Stimulated activated CD4-positive, alpha-beta T cell treated with anti-CD3 and anti-CD28 coated beads, Interleukin-4, amount 100 ng/mL, for 1 hour (primary cell): ENCODE measurements around the gene UNC79.
"Not testable (repeated sequence)": the region's sequence is repeated elsewhere in the genome, so short reads cannot be mapped to it uniquely, and the experiment has no call there.

Experiments
- DNase-seq: peaks from one replicate; pipeline ENCODE4 v3.0.0-alpha.2; 2020

The UNC79 gene

DNA sequence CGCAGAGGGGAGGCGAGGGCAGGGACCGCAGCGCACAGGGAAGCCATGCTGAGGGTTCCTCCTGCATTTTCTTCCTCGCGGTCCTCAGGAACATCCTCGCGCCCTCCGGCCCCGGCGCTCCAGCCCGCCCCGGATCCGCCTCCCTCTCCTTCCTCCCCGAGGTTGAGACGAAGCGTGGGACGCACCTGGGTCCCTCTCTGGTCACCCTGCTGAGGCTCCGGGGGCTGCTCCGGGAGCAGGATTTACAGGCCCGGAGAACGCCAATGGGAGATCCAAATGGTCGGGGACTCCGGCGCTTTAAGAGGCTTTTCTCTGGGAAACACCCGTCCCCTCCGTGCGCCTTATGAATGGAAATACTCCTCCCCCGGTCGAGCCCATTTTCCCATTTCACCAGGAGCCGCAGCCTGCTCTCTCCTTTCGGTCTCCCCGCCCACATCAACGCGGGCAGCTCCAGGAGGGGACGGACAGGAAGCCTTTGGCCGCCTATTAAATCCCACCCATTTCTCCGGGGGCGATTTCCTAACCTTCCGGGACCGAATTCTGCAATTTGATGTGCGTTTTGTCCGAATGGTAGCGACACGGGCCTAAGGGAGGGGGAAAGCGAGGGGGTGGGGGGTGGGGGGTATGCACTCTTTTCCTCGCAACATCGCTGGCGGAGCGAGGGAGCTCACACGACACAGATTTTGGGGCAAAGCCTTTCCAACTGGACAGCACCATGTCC is at the start of gene UNC79:
Gene UNC79, plus strand, starts transcription at position 625 of the 721 bp plus-strand sequence. Its CDS starts 91 bp downstream, at position 716.
- DNase-seq, result no peak

GRCh38 chr14:93381644-93382043 is 49.1 kb upstream of the UNC79 start:
- no peak for DNase-seq

- DNase-seq, result not testable (repeated sequence)
Observed at GRCh38 chr14:93384256-93384655, 46.5 kb upstream of the UNC79 start.

- DNase-seq, result no peak
Observed at GRCh38 chr14:93395231-93395630, 35.5 kb upstream of the UNC79 start.

GRCh38 chr14:93396456-93396855 is 34.3 kb upstream of the UNC79 start:
- no peak for DNase-seq

- no peak for DNase-seq
Observed at GRCh38 chr14:93398491-93398890, 32.2 kb upstream of the UNC79 start.

- no peak for DNase-seq
Observed at GRCh38 chr14:93402951-93403350, 27.8 kb upstream of the UNC79 start.

DNA sequence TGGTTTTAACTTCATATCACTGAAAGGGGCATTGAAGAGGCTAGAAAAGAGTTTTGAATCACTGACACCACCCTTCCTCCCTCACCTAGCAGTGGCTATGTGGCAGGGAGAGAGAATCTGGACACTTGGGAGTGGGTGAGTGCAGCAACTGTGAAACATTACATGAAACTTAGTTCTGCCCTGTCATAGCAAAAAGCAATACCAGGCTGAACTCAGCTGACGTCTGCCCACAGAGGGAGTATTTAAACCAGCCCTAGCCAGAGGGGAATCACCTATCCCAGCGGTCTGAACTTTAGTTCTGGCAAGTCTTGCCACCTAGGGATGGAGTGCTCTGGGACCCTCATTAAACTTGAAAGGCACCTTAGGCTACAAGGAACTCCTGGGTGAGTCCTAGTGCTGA is 20.7 kb upstream of the UNC79 start:
- DNase-seq, result no peak

DNA sequence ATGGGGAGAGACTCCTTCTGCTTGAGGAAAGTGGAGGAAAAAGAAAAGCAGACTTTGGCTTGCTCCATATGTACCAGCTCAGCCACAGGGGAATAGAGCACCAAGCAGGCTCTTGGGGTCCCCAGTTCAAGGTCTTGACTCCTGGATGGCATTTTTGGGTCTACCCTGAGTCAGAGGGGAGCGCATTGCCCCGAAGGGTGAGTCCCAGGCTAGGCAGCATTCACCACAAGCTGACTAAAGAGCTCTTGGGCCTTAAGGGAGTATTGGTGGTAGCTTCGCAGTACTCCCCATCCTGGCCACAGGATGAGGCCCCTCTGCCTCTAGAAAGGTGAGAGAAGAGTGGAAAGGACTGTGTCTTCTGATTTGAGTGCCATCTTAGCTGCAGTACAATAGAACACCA is 19.8 kb upstream of the UNC79 start:
- no peak for DNase-seq

DNA sequence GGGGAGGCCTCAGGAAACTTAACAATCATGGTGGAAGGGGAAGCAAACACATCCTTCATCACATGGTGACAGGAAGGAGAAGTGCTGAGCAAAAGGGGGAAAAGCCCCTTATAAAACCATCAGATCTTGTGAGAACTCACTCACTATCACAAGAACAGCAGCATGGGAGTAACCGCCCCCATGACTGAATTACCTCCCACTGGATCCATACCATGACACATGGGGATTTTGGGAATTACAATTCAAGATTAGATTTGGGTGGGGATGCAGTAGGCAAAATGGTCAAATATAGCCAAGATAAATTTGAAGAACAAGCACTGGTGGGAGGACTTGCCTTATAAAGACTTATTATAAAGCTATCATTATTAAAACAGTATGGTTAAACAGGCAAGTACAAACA is 5.6 kb upstream of the UNC79 start:
- not testable (repeated sequence) for DNase-seq

- no peak for DNase-seq
Observed at GRCh38 chr14:93426750-93427149, 4.0 kb upstream of the UNC79 start.

DNA sequence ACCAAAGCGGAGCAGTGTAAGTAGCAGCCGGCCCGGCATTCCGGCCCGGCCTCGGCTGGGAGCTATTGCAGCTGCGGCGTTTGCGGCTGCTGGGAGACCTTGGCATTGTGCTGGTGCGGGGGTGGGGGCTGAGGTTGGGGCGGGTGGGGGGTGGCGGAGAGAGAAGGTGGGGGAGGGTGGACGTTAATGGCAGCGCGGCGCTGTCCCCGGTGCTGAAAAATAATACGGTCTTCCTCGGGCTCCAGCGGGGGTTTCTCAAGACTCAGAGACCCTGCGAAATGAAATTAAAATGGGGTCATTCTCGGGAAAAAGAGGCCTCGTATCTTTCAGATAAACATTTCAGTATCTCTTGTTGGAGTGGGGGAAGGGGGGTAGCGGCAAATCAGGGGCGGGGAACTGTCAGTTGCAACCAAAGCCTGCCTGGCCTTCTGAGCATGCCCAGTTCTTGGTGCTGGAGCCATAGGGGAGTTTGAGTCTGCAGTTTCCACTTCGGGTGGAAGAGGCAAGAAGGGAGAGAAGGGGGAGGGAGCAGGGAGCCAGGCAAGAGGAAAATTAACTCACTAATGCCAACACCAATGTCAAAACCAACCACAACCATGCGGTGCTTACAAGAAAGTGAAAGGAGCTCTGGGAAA is 414 bp downstream of the UNC79 start:
- DNase-seq, result no peak

DNA sequence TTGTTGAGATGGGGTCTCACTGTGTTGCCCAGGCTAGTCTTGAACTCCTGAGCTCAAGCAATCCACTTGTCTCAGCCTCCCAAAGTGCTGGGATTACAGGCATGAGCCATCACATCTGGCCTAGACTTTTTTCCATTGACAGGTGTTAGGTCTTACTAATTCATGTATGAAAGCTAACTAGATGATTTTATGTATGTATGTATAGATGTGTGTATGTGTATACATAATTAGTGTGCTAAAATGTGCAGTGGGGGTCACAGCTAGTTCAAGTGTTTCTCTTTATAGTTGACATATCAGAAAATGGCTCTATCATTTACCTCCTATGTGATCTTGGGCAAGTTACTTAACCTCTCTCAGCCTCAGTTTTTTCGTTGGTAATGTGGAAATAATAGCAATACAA is 23.5 kb downstream of the UNC79 start:
- no peak for DNase-seq

- DNase-seq, result no peak
Observed at GRCh38 chr14:93456356-93456755, 25.6 kb downstream of the UNC79 start.

GRCh38 chr14:93458234-93458633 is 27.5 kb downstream of the UNC79 start:
- no peak for DNase-seq

- DNase-seq, result no peak
Observed at GRCh38 chr14:93462479-93462878, 31.7 kb downstream of the UNC79 start.

GRCh38 chr14:93464271-93464670 is 33.5 kb downstream of the UNC79 start:
- no peak for DNase-seq

DNA sequence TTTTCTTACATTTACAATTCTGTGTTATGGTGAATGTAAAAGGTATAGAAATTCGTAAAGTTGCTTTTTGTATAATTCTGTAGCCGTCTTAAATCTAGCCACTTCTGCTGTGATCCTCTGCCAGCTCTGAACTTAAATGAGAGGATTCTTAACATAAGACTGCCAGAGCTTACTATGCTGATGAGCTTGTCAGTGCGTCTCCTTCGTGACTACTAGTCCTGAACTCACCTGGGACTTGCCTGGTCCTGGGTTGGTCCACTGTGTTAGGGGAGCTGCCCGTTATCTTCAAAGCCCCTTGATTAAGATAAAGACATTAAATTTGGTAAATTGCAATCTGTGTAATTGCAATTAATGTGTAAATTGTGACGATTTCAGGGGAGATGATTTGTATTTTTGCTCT is 44.7 kb downstream of the UNC79 start:
- no peak for DNase-seq

- no peak for DNase-seq
Observed at GRCh38 chr14:93476305-93476704, 45.6 kb downstream of the UNC79 start.

DNA sequence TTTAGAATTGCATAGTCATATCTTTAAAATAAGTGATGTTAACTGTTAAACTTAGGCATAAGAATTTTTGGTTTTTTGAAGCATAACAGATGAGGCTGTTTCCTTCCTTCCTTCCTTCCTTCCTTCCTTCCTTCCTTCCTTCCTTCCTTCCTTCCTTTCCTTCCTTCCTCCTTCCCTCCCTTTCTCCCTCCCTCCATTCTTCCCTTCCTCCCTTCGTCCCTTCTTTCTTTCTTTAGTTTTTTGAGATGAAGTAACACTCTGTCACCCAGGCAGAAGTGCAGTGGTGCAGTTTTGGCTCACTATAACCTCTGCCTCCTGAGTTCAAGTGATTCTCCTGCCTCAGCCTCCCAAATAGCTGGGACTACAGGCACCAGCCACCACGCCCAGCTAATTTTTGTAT is 48.3 kb downstream of the UNC79 start:
- not testable (repeated sequence) for DNase-seq

DNA sequence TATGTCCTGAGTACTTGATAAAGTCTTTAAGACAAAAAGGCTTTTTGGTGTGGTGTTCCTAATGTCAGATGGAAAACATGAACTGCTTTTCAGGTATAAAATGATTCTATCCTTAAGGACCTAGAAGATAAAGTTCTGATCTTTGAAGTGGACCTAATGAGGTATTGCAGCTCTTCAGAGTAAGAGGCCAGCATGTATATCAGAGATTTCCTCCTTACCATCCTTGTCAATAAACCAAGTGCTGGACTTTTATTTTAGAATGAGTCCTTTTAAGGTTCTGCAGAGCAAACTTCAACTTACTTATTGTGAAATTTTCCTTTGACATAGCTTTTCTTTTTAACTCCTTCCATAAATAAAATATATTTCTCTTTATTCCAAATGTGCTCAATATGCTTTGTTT is 50.1 kb downstream of the UNC79 start:
- DNase-seq, result no peak

GRCh38 chr14:93481758-93482157 is 51.0 kb downstream of the UNC79 start:
- no peak for DNase-seq

- DNase-seq, result no peak
Observed at GRCh38 chr14:93490001-93490400, 59.3 kb downstream of the UNC79 start.

- no peak for DNase-seq
Observed at GRCh38 chr14:93493054-93493453, 62.3 kb downstream of the UNC79 start.

DNA sequence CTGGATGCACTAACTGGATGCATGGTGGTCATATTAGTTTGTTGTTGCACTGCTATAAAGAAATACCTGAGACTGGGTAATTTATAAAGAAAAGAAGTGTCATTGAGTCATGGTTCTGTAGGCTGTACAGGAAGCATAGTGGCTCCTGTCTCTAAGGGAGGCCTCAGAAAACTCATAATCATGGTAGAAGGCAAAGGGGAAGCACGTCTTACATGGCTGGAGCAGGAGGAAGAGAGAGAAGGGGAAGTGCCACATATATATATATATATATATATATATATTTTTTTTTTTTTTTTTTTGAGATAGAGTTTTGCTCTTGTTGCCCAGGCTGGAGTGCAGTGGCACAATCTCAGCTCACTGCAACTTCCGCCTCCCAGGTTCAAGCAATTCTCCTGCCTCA is 62.9 kb downstream of the UNC79 start:
- DNase-seq, result not testable (repeated sequence)
